Body of pancreas (tissue), 4 donors: ENCODE measurements around the gene PDE1C. TPM values are rescaled to one million over a fixed set of nuclear protein-coding genes. Genes with fewer than 3 reads are reported as not detected.

ENCODE experiments used
- ATAC-seq: fragments of 150-250 bp; one replicate; pipeline ENCODE4 v1.9.1; 2016
- DNase-seq, 4 donors: peaks; one replicate each; pipeline ENCODE4 v3.0.0-alpha.2; 2019
- H3K27ac ChIP-seq, 4 donors: fragments of 200-600 bp; sonication (generic); 1 replicate in 3 of 4; 2 replicates in 1 of 4; pipeline versions ENCODE4 v1.5.1 to v1.6.1; 2016 to 2019; ENCODE audit warnings: mild to moderate bottlenecking in 1 of 4, mixed read lengths in 1 of 4, moderate library complexity in 1 of 4
- H3K27me3 ChIP-seq, 2 donors: fragments of 200-600 bp; sonication (generic); one replicate each; pipeline ENCODE4 v1.6.0; 2016; ENCODE audit warnings: mild to moderate bottlenecking in 1 of 2
- H3K36me3 ChIP-seq, 2 donors: fragments of 200-600 bp; sonication (generic); replicated peaks in 1 of 2; 2 replicates each; pipeline ENCODE4 v1.5.1; 2016; ENCODE audit warnings: low read depth in 2 of 2; ENCODE audit not compliant: insufficient read depth in 1 of 2
- H3K4me1 ChIP-seq: fragments of 200-600 bp; sonication (generic); one replicate; pipeline ENCODE4 v1.6.0; 2016
- H3K4me3 ChIP-seq, 2 donors: fragments of 200-600 bp; sonication (generic); 1 replicate in 1 of 2; 2 replicates in 1 of 2; pipeline ENCODE4 v1.5.1; 2016 to 2019
- H3K9me3 ChIP-seq, 3 donors: fragments of 200-600 bp; sonication (generic); 1 replicate in 2 of 3; 2 replicates in 1 of 3; pipeline ENCODE4 v1.5.1; 2016
- POLR2A ChIP-seq, 3 donors: fragments of 450-650 bp; IDR thresholded peaks; one replicate each; pipeline ENCODE4 v1.6.1; 2016; ENCODE audit warnings: antibody characterized with exemption in 3 of 3, mild to moderate bottlenecking in 2 of 3
- WGBS, 2 donors: methylation state at CpG; one replicate each; pipeline ENCODE4 v1.1.5; 2017; 5-methylcytosine and 5-hydroxymethylcytosine counted together
- intact Hi-C: fragments of 100-400 bp; cut with DNase I; formaldehyde crosslinking; loops from one replicate; pipeline ENCODE4 v1.15.1; 2023
- total RNA-seq, 2 donors: library from RNA; depleted of rRNA; stranded (reverse); fragments of >200 nt; gene quantifications; one replicate each; pipeline ENCODE4 v1.1.0, GENCODE V29; 2016
- TF ChIP-seq, protein P1 (sequence below), 7 experiments: fragments of 450-650 bp in 4 of 7; fragments of 200-600 bp in 3 of 7; sonication (generic) in 3 of 7; IDR thresholded peaks; one replicate each; pipeline ENCODE4 v1.5.1; 2016 to 2019; ENCODE audit warnings: antibody characterized with exemption in 7 of 7

PDE1C gene
- total RNA-seq, 2 donors from 2014 or later, result 1.8 to 4.9 TPM

DNA sequence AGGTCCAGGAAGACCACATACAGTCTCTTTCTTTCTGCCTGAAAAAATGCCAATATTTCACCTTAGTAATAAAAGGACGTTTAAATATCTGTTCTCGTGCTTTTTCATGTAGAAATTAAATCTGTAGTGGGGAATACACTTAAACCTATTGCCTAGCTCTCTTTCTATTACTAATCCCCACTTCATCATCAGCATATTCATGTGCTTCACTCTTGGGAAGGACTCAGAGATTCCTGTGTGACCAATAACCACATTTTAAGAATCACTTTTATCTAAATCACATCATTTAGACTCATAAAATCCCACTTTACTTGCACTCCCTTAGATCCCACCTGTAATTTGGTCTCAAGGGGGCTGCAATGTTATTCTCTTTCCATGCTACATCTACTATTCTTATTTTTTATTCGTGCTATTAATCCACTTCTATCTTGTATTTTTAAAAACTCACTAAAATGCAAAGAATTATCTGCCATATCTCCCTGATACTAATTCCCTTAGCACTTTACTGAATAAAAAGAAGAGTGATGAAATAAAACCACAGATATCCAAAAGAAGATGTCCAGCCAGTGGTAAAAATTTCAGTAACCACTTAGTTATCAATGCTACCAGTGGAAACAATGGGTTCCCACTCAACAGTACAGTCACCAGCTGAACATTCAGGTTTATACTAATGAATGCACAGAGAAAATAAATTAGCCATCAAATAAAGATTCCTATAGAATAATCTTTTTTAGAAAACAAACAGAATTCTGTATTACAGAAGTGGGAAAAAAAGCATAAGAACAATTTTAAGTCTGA lies 281.1 kb downstream of the PDE1C start:
- TF ChIP-seq POLR2A (IDR thresholded peaks at IDR 0.05), result no peak
- TF ChIP-seq, protein P1, sequence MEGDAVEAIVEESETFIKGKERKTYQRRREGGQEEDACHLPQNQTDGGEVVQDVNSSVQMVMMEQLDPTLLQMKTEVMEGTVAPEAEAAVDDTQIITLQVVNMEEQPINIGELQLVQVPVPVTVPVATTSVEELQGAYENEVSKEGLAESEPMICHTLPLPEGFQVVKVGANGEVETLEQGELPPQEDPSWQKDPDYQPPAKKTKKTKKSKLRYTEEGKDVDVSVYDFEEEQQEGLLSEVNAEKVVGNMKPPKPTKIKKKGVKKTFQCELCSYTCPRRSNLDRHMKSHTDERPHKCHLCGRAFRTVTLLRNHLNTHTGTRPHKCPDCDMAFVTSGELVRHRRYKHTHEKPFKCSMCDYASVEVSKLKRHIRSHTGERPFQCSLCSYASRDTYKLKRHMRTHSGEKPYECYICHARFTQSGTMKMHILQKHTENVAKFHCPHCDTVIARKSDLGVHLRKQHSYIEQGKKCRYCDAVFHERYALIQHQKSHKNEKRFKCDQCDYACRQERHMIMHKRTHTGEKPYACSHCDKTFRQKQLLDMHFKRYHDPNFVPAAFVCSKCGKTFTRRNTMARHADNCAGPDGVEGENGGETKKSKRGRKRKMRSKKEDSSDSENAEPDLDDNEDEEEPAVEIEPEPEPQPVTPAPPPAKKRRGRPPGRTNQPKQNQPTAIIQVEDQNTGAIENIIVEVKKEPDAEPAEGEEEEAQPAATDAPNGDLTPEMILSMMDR (IDR thresholded peaks at IDR 0.05), result no peak
- H3K9me3 ChIP-seq, result no peaks in the 10 kb centered on the region
- 54 to 62% methylated on average over 3 of the region's 3 CpGs for WGBS, 2 donors
- no peak for ATAC-seq
- no peak overlapping the region for H3K27ac ChIP-seq
- intact Hi-C loops, result no loop called here
- H3K27me3 ChIP-seq, result no peaks in the 10 kb centered on the region
- no peak overlapping the region for H3K4me3 ChIP-seq
- no peaks in the 10 kb centered on the region for H3K4me1 ChIP-seq
- no peaks in the 10 kb centered on the region for H3K36me3 ChIP-seq
- DNase-seq, result no peak

DNA sequence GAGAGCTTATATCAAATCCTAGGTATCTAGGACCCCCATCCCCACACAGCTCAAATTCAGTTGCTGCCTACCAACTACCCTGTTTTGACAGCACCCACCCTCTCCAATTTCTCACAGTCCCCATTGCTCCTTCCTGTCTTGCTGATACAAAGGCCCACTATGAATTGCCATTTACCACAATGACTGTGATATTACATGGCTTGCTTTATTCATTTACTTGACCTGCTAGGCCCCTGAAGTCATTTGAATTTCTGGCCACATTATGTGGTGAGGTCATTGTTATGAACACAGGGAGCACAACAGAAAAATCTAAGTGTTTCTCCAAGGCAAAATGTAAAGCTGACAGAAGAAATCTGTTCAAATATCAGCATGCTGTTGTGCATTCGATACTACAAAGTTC lies 281.8 kb downstream of the PDE1C start:
- H3K27ac ChIP-seq, result no peak overlapping the region
- no peaks in the 10 kb centered on the region for H3K4me1 ChIP-seq
- H3K36me3 ChIP-seq, result no peaks in the 10 kb centered on the region
- no peaks in the 10 kb centered on the region for H3K9me3 ChIP-seq
- ATAC-seq (no peak), DNase-seq (no peak)
- TF ChIP-seq, protein P1 (IDR thresholded peaks at IDR 0.05), result no peak
- TF ChIP-seq POLR2A (IDR thresholded peaks at IDR 0.05), result no peak
- 72 to 80% methylated on average over 1 of the region's 1 CpG for WGBS, 2 donors
- no peak overlapping the region for H3K4me3 ChIP-seq
- H3K27me3 ChIP-seq, result no peaks in the 10 kb centered on the region
- intact Hi-C loops, result no loop called here

DNA sequence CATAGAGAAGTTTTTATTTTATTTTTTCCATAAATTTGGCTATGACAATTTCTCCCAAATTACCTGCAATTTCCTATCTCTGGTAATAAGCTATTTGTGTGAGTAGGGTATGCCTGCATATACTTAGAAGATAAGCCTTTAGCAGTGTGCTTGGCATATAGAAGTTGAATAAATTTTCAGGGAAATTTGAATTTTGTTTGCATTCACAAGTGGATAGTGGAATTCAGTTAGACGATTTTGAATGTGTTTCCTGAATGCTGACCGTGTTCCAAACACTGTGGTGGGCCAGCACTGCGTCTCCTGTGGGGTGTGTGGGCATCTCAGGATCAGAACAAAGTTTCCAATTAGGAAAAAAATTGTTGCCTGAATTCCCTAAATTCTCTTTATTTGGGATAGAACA lies 283.9 kb downstream of the PDE1C start:
- H3K27ac ChIP-seq, result no peak overlapping the region
- no peaks in the 10 kb centered on the region for H3K27me3 ChIP-seq
- WGBS, 2 donors, result 73 to 77% methylated on average over 3 of the region's 3 CpGs
- no peaks in the 10 kb centered on the region for H3K4me1 ChIP-seq
- intact Hi-C loops, result no loop called here
- no peak overlapping the region for H3K4me3 ChIP-seq
- H3K9me3 ChIP-seq, result no peaks in the 10 kb centered on the region
- ATAC-seq (no peak), DNase-seq (no peak)
- H3K36me3 ChIP-seq, result no peaks in the 10 kb centered on the region
- TF ChIP-seq, protein P1 (IDR thresholded peaks at IDR 0.05), result no peak
- no peak for TF ChIP-seq POLR2A (IDR thresholded peaks at IDR 0.05)

DNA sequence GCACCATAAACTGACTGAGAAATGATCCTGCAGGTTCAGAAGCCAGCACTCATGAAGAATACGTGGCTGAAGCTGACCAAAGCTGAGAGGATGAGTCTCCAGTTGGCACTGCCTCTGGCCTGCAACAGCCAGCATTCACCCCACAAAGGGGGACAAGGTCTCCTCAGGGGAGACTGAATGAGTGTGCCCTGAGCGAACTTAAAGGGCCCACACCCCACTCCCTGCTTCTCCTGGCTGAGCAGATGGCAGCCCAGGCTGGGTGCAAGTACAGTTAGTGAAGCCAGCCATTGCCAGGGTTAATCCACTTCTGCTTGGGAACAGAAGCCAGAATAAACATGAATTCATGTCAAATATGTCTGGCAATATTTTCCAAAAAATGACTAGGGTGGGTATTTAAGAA lies 285.1 kb downstream of the PDE1C start:
- no peak for TF ChIP-seq POLR2A (IDR thresholded peaks at IDR 0.05)
- TF ChIP-seq, protein P1 (IDR thresholded peaks at IDR 0.05), result no peak
- no peaks in the 10 kb centered on the region for H3K9me3 ChIP-seq
- H3K36me3 ChIP-seq, result no peaks in the 10 kb centered on the region
- no peaks in the 10 kb centered on the region for H3K27me3 ChIP-seq
- DNase-seq (no peak), ATAC-seq (no peak)
- no peaks in the 10 kb centered on the region for H3K4me1 ChIP-seq
- intact Hi-C loops, result no loop called here
- H3K27ac ChIP-seq, result no peak overlapping the region
- WGBS, 2 donors, result 50 to 63% methylated on average over 1 to 2 of the region's 2 CpGs
- H3K4me3 ChIP-seq, result no peak overlapping the region

DNA sequence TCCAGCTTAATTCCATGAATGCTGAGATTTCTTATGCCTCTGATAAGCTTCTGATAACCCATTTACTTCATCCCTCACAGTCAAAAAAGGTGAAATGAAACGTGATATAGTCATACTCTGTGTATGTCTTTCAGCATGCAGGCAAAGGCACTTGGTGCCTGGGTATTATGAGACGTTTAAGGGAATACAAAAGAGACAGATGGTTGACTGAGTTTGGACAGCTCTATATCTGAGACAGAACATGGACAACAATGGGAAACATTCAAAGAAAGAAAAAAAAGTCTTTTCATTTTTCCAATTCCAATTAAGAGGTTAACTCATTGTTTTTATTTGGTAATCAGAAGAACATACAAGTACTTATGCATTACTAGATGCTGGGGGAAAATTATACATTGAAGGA lies 287.0 kb downstream of the PDE1C start:
- Histone ChIP-seq H3K9me3 (no peaks in the 10 kb centered on the region), H3K36me3 (no peaks in the 10 kb centered on the region), H3K27me3 (no peaks in the 10 kb centered on the region), H3K4me1 (no peaks in the 10 kb centered on the region), H3K4me3 (no peak overlapping the region), H3K27ac (no peak overlapping the region)
- intact Hi-C loops, result no loop called here
- no peak for ATAC-seq
- WGBS, 2 donors, result 35 to 49% methylated on average over 2 of the region's 2 CpGs
- DNase-seq, result no peak
- TF ChIP-seq, protein P1 (IDR thresholded peaks at IDR 0.05), result no peak
